Spleen (tissue), 11 donors: ENCODE measurements around the gene LSM8. TPM values are rescaled to one million over a fixed set of nuclear protein-coding genes. Genes with fewer than 3 reads are reported as not detected.

Source experiments
- DNase-seq: peaks from one replicate; pipeline ENCODE4 v3.0.0-alpha.2; 2020
- H3K27ac ChIP-seq, 8 donors: fragments of 200-600 bp; sonication (generic) in 7 of 8; 1 replicate in 4 of 8; 2 replicates in 4 of 8; pipeline versions ENCODE4 v1.5.0 to v1.8.0; 2016 to 2021; ENCODE audit warnings: inconsistent platforms in 4 of 8, mild to moderate bottlenecking in 4 of 8, moderate library complexity in 1 of 8
- H3K27me3 ChIP-seq, 7 donors: fragments of 200-600 bp; sonication (generic) in 6 of 7; replicated peaks in 1 of 7; 1 replicate in 4 of 7; 2 replicates in 3 of 7; pipeline versions ENCODE4 v1.5.0 to v1.8.0; 2016 to 2021; ENCODE audit warnings: inconsistent platforms in 3 of 7, mild to moderate bottlenecking in 1 of 7
- H3K36me3 ChIP-seq, 6 donors: fragments of 200-600 bp; sonication (generic) in 5 of 6; 1 replicate in 4 of 6; 2 replicates in 2 of 6; pipeline versions ENCODE4 v1.5.0 to v1.8.0; 2016 to 2021; ENCODE audit warnings: inconsistent platforms in 2 of 6
- H3K4me1 ChIP-seq, 6 donors: fragments of 200-600 bp; sonication (generic) in 5 of 6; 1 replicate in 3 of 6; 2 replicates in 3 of 6; pipeline versions ENCODE4 v1.5.0 to v1.8.0; 2016 to 2021; ENCODE audit warnings: inconsistent platforms in 3 of 6
- H3K4me3 ChIP-seq, 8 donors: fragments of 200-600 bp; sonication (generic) in 7 of 8; 1 replicate in 4 of 8; 2 replicates in 4 of 8; pipeline versions ENCODE4 v1.5.0 to v1.8.0; 2016 to 2021; ENCODE audit warnings: inconsistent platforms in 4 of 8, mild to moderate bottlenecking in 4 of 8, moderate library complexity in 2 of 8
- H3K9me3 ChIP-seq, 8 donors: fragments of 200-600 bp; sonication (generic) in 7 of 8; 1 replicate in 4 of 8; 2 replicates in 4 of 8; pipeline versions ENCODE4 v1.5.0 to v1.8.0; 2016 to 2021; ENCODE audit warnings: inconsistent platforms in 4 of 8
- CTCF ChIP-seq, 11 experiments: fragments of 200-600 bp in 7 of 11; fragments of 450-650 bp in 4 of 11; sonication (generic) in 4 of 11; IDR thresholded peaks in 8 of 11; conservative IDR thresholded peaks in 3 of 11; 1 replicate in 7 of 11; 2 replicates in 4 of 11; pipeline versions ENCODE4 v1.4.0 to v1.8.0; 2016 to 2021; ENCODE audit warnings: antibody characterized with exemption in 11 of 11, inconsistent platforms in 4 of 11, mild to moderate bottlenecking in 1 of 11
- POLR2A ChIP-seq, 3 donors: fragments of 450-650 bp; IDR thresholded peaks; one replicate each; pipeline ENCODE4 v1.5.1; 2017; ENCODE audit warnings: antibody characterized with exemption in 3 of 3, mild to moderate bottlenecking in 1 of 3
- POLR2AphosphoS5 ChIP-seq, 3 donors: sonication (generic); formaldehyde crosslinking; IDR thresholded peaks; one replicate each; pipeline ENCODE4 v1.5.1; 2017; ENCODE audit warnings: antibody characterized with exemption in 3 of 3
- WGBS, 5 donors: extraction: QIAGEN DNeasy Blood & Tissue Kit in 3 of 5; methylation state at CpG; one replicate each; pipeline versions ENCODE4 v1.1.5 to v1.1.7; 2013 to 2018; 5-methylcytosine and 5-hydroxymethylcytosine counted together
- intact Hi-C: fragments of 100-400 bp; cut with DNase I; formaldehyde crosslinking; loops from one replicate; pipeline ENCODE4 v1.15.0; 2023; ENCODE audit warnings: low total_unique reads
- polyA plus RNA-seq, 3 donors: library from polyadenylated mRNA; stranded (reverse); fragments of 200-250 nt; gene quantifications; one replicate each; pipeline ENCODE4 v1.2.1, GENCODE V29; 2013
- total RNA-seq, 7 donors: library from RNA; depleted of rRNA in 3 of 7; stranded (reverse); fragments of >200 nt in 3 of 7; fragmentation: NEBNext Ultra II Directional in 4 of 7; extraction: Animal tissue kit (Norgen Biotek cat#: 25700) in 4 of 7; gene quantifications; one replicate each; pipeline versions ENCODE4 v1.1.0 to v1.2.1, GENCODE V29; 2016 to 2021
- donor health status: healthy with polysubstance abuse.
- donor health status: DM: no; HTN: no; CAD: no; lungs with moderate emphysema.
- donor health status: DM: no; HTN: no; CAD: no.
- donor health status: Bipolar disorder and iron deficiency.
- donor health status: healthy.
- donor health status: DM: no; HTN: no; CAD: no.
- donor health status: DM: yes; HTN: yes; CAD: no.

Gene LSM8
- total and polyA plus RNA-seq, 10 donors = 31.2 to 59.6 (median 45.5) TPM

GRCh38 chr7:118218413-118219156, 34.6 kb downstream of the LSM8 start:
- H3K4me3 ChIP-seq = no peak overlapping the region
- TF ChIP-seq POLR2AphosphoS5 (IDR thresholded peaks at IDR 0.05) (no peak), CTCF (IDR thresholded peaks at IDR 0.05 in 8 of 11, conservative IDR thresholded peaks at IDR 0.05 in 3 of 11) (no peak), POLR2A (IDR thresholded peaks at IDR 0.05) (no peak)
- intact Hi-C loops = no loop called here
- WGBS, 5 donors = 73 to 81% (median 79%) methylated on average over 8 of the region's 8 CpGs
- peaks cover 0 to 16% (median 5%) of the 10 kb centered on the region in 6 donors for H3K4me1 ChIP-seq
- DNase-seq = no peak
- H3K9me3 ChIP-seq = no peaks in the 10 kb centered on the region
- peaks cover 0 to 10% (median 0%) of the 10 kb centered on the region in 7 donors for H3K27me3 ChIP-seq
- no peak overlapping the region for H3K27ac ChIP-seq
- no peaks in the 10 kb centered on the region for H3K36me3 ChIP-seq

GRCh38 chr7:118219157-118219512, 35.2 kb downstream of the LSM8 start:
- peaks cover 0 to 8% (median 0%) of the 10 kb centered on the region in 7 donors for H3K27me3 ChIP-seq
- no peaks in the 10 kb centered on the region for H3K36me3 ChIP-seq
- intact Hi-C loops = no loop called here
- no peak overlapping the region for H3K4me3 ChIP-seq
- H3K27ac ChIP-seq = no peak overlapping the region
- no peak for DNase-seq
- TF ChIP-seq POLR2A (IDR thresholded peaks at IDR 0.05) (no peak), POLR2AphosphoS5 (IDR thresholded peaks at IDR 0.05) (no peak)
- H3K9me3 ChIP-seq = no peaks in the 10 kb centered on the region
- WGBS, 5 donors = 88 to 95% (median 92%) methylated on average over 3 of the region's 3 CpGs
- peaks cover 0 to 10% (median under 1%) of the 10 kb centered on the region in 6 donors for H3K4me1 ChIP-seq

GRCh38 chr7:118220583-118220982, 36.6 kb downstream of the LSM8 start:
- no peak for TF ChIP-seq POLR2A (IDR thresholded peaks at IDR 0.05)
- TF ChIP-seq CTCF (IDR thresholded peaks at IDR 0.05 in 8 of 11, conservative IDR thresholded peaks at IDR 0.05 in 3 of 11) = no peak
- no peak for TF ChIP-seq POLR2AphosphoS5 (IDR thresholded peaks at IDR 0.05)
- Histone ChIP-seq H3K4me3 (no peak overlapping the region), H3K27ac (no peak overlapping the region), H3K4me1 (no peaks in the 10 kb centered on the region), H3K36me3 (no peaks in the 10 kb centered on the region), H3K9me3 (no peaks in the 10 kb centered on the region), H3K27me3 (no peaks in the 10 kb centered on the region)
- DNase-seq = no peak
- intact Hi-C loops = no loop called here
- WGBS, 5 donors = 55 to 71% (median 63%) methylated on average over 3 of the region's 3 CpGs

GRCh38 chr7:118222591-118222990, 38.6 kb downstream of the LSM8 start:
- WGBS, 5 donors = 88 to 95% (median 90%) methylated on average over 1 of the region's 1 CpG
- no peak for DNase-seq
- intact Hi-C loops = no loop called here
- Histone ChIP-seq H3K4me3 (no peak overlapping the region), H3K36me3 (no peaks in the 10 kb centered on the region), H3K9me3 (no peaks in the 10 kb centered on the region), H3K27ac (no peak overlapping the region), H3K27me3 (no peaks in the 10 kb centered on the region), H3K4me1 (no peaks in the 10 kb centered on the region)
- TF ChIP-seq POLR2A (IDR thresholded peaks at IDR 0.05) = no peak

GRCh38 chr7:118224521-118224920, 40.6 kb downstream of the LSM8 start, which contains the start of gene ANKRD7:
Gene ANKRD7 (plus strand): TSS chr7:118224704. CDS start chr7:118224831, 127 bp downstream.
- intact Hi-C loops = no loop called here
- 93 to 97% (median 94%) methylated on average over 18 of the region's 18 CpGs for WGBS, 5 donors

More at GRCh38 chr7:118224521-118224920, 40.6 kb downstream of the LSM8 start, which contains the start of gene ANKRD7:
- H3K4me3 ChIP-seq = no peak within 1 kb of the TSS
- no peak for TF ChIP-seq POLR2A (IDR thresholded peaks at IDR 0.05)
- TF ChIP-seq CTCF (IDR thresholded peaks at IDR 0.05 in 8 of 11, conservative IDR thresholded peaks at IDR 0.05 in 3 of 11) = no peak
- no peak for TF ChIP-seq POLR2AphosphoS5 (IDR thresholded peaks at IDR 0.05)
- H3K4me1 ChIP-seq = no peaks in the 10 kb centered on the region
- H3K36me3 ChIP-seq = no peaks in the 10 kb centered on the region
- no peak within 1 kb of the TSS for H3K27ac ChIP-seq
- no peaks in the 10 kb centered on the region for H3K9me3 ChIP-seq
- no peak for DNase-seq
- H3K27me3 ChIP-seq = no peaks in the 10 kb centered on the region
